Caco-2 (cell line): ENCODE results near the gene GRIN3B. TPM values are rescaled to one million over a fixed set of nuclear protein-coding genes. Genes with fewer than 3 reads are reported as not detected.

Experiments
- BruUV-seq: library from RNA; stranded (reverse); fragments of 400-500 nt; replicated peaks from 2 replicates; lab custom pipeline; 2021; lab: Mats Ljungman, UMichigan
- CTCF ChIA-PET: fragments of 300-600 bp; sonication (Branson Sonifier 250); formaldehyde crosslinking; loops from one replicate; lab custom pipeline; 2022; ENCODE audit warnings: antibody characterized with exemption; lab: Charles Lee
- POLR2A ChIA-PET: fragments of 300-600 bp; sonication (Branson Sonifier 250); formaldehyde crosslinking; loops from one replicate; lab custom pipeline; 2022; ENCODE audit warnings: antibody characterized with exemption; lab: Charles Lee
- DNase-seq, 2 experiments: peaks; one replicate each; pipeline versions ENCODE4 v3.0.0 to v3.0.0-alpha.2; 2020 to 2022
- H3K27me3 ChIP-seq: replicated peaks from 2 replicates; pipeline ENCODE4 v1.6.0; 2011; ENCODE audit warnings: low read length; ENCODE audit not compliant: control insufficient read depth, insufficient read depth
- H3K36me3 ChIP-seq: 2 replicates; pipeline ENCODE4 v1.5.1; 2011; ENCODE audit warnings: low read length; ENCODE audit not compliant: control insufficient read depth, insufficient read depth
- H3K4me1 ChIP-seq: fragments of 250-450 bp; sonication (Bioruptor Pico); 2 replicates; pipeline ENCODE4 v1.5.1; 2020; ENCODE audit warnings: mild to moderate bottlenecking
- H3K4me3 ChIP-seq: 2 replicates; pipeline ENCODE4 v1.5.1; 2011; ENCODE audit warnings: low read depth, mild to moderate bottlenecking, control low read depth, low read length
- H3K9me3 ChIP-seq: fragments of 250-450 bp; sonication (Bioruptor Pico); 2 replicates; pipeline ENCODE4 v1.5.1; 2020; ENCODE audit warnings: mild to moderate bottlenecking, moderate library complexity
- H3K27ac Mint-ChIP-seq: one replicate; pipeline ENCODE4 v1.8.0; 2022; ENCODE audit warnings: mixed read lengths; ENCODE audit not compliant: unreplicated experiment
- H3K27me3 Mint-ChIP-seq: one replicate; pipeline ENCODE4 v1.8.0; 2022; ENCODE audit warnings: mixed read lengths; ENCODE audit not compliant: insufficient read depth, unreplicated experiment
- H3K36me3 Mint-ChIP-seq: one replicate; pipeline ENCODE4 v1.8.0; 2022; ENCODE audit warnings: mild to moderate bottlenecking, mixed read lengths; ENCODE audit not compliant: insufficient read depth, unreplicated experiment
- H3K4me1 Mint-ChIP-seq: one replicate; pipeline ENCODE4 v1.8.0; 2022; ENCODE audit warnings: low read depth, mixed read lengths; ENCODE audit not compliant: unreplicated experiment
- H3K4me3 Mint-ChIP-seq: one replicate; pipeline ENCODE4 v1.8.0; 2022; ENCODE audit warnings: mild to moderate bottlenecking, moderate library complexity, mixed read lengths; ENCODE audit not compliant: unreplicated experiment
- H3K9me3 Mint-ChIP-seq: one replicate; pipeline ENCODE4 v1.8.0; 2022; ENCODE audit warnings: mixed read lengths; ENCODE audit not compliant: unreplicated experiment
- intact Hi-C: fragments of 100-400 bp; cut with micrococcal nuclease; formaldehyde crosslinking; loops from one replicate; pipeline ENCODE4 v1.10.0; 2022; ENCODE audit not compliant: unreplicated experiment
- total RNA-seq: library from RNA; stranded (reverse); gene quantifications from 2 replicates; pipeline ENCODE4 v1.2.3, GENCODE V29; 2022
- TF ChIP-seq, protein P1 (sequence below), 2 experiments: fragments of 200-600 bp in 1 of 2; IDR thresholded peaks; 1 replicate in 1 of 2; 2 replicates in 1 of 2; pipeline versions ENCODE4 v1.5.1 to v1.8.0; 2011 to 2022; ENCODE audit warnings: antibody characterized with exemption in 1 of 2, control low read depth in 1 of 2, inconsistent platforms in 1 of 2, low read depth in 1 of 2, low read length in 1 of 2, mild to moderate bottlenecking in 1 of 2, moderate library complexity in 1 of 2; ENCODE audit not compliant: insufficient read depth in 1 of 2, severe bottlenecking in 1 of 2, unreplicated experiment in 1 of 2

Gene GRIN3B
- total RNA-seq, 1 experiment from 2014 or later, result 0.41 TPM

DNA sequence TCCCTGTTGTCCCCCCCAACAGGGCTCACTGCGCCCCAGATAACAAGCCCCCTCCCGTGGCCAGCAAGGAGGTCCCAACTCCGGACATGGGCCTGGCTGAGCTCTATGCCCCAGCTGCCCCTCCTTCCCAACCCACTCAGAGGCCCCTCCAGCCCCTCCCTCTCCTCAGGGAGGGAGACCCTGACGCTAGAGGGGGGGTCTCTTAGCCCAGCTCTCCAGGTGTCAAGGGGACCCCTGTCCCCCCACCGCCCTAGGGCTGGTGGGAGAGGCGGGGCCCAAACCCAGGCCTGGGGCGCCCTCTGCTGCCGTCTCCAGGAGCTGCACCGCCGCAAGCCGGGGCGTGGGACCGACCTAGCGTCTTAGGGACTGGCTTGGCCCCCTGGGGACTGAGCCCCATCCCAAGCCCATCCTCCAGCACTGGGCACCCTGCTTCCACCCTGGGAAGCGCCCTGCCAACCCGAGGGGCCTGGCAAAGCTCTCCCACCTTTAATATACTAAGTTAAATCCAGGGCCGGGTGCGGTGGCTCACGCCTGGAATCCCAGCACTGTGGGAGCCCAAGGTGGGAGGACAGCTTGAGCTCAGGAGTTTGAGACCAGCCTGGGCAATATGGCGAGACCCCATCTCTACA lies 1.4 kb downstream of the GRIN3B start:
- BruUV-seq, result no TSS peak
- TF ChIP-seq, protein P1, sequence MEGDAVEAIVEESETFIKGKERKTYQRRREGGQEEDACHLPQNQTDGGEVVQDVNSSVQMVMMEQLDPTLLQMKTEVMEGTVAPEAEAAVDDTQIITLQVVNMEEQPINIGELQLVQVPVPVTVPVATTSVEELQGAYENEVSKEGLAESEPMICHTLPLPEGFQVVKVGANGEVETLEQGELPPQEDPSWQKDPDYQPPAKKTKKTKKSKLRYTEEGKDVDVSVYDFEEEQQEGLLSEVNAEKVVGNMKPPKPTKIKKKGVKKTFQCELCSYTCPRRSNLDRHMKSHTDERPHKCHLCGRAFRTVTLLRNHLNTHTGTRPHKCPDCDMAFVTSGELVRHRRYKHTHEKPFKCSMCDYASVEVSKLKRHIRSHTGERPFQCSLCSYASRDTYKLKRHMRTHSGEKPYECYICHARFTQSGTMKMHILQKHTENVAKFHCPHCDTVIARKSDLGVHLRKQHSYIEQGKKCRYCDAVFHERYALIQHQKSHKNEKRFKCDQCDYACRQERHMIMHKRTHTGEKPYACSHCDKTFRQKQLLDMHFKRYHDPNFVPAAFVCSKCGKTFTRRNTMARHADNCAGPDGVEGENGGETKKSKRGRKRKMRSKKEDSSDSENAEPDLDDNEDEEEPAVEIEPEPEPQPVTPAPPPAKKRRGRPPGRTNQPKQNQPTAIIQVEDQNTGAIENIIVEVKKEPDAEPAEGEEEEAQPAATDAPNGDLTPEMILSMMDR (IDR thresholded peaks at IDR 0.05; ENCODE audit: insufficient read depth in 1 of 2, low read depth in 1 of 2, low read length in 1 of 2, severe bottlenecking in 1 of 2, unreplicated experiment in 1 of 2), result peak; percentile 85 to 93
- peak overlapping the region; percentile 69 for H3K4me3 Mint-ChIP-seq
- H3K27ac Mint-ChIP-seq, result no peak overlapping the region
- no peaks in the 10 kb centered on the region for H3K4me1 Mint-ChIP-seq
- peaks cover 43% of the 10 kb centered on the region for H3K36me3 Mint-ChIP-seq
- peaks cover 15% of the 10 kb centered on the region for H3K27me3 Mint-ChIP-seq
- intact Hi-C loops, result loop anchor here (2.0 kb wide), 1 partner anchor 145 kb away; no protein-coding TSS in a partner anchor
- no peaks in the 10 kb centered on the region for H3K36me3 ChIP-seq
- H3K4me1 ChIP-seq, result peaks cover 10% of the 10 kb centered on the region
- H3K9me3 Mint-ChIP-seq, result no peaks in the 10 kb centered on the region
- ChIA-PET CTCF (interaction anchor here (0.6 to 1.1 kb wide), 7 partner anchors 8 to 88 kb away, joined by 3 to 8 read pairs (median 3); partner anchors contain the start of gene RNU6-2), POLR2A (no interaction called here)
- H3K4me3 ChIP-seq, result no peak overlapping the region
- H3K27me3 ChIP-seq, result peaks cover 2% of the 10 kb centered on the region; the same call in 1 of the 2 replicates
- peak in 1 of 2 experiments; percentile 79 for DNase-seq
- no peaks in the 10 kb centered on the region for H3K9me3 ChIP-seq

DNA sequence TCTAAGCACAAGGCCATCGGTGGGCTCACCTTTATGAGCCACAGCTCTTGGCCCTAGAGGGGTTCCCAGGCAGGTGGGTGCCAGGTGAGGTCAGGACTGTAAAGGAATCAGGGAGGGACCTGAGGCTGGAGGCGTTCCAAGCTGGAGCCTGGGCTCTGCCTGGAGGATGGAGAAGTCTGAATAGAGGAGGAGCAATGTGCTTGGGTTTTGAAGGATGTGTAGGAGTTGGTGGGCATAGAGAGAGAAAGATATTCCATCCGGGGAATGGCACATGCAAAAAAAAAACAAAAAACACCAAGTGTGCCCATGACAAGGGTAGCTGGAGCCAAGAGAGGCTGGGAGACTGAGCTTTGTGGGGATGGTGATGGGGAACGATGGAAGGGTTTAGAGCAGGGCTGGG lies 2.4 kb downstream of the GRIN3B start:
- H3K9me3 ChIP-seq, result no peaks in the 10 kb centered on the region
- no peaks in the 10 kb centered on the region for H3K36me3 ChIP-seq
- POLR2A ChIA-PET, result no interaction called here
- H3K27ac Mint-ChIP-seq, result no peak overlapping the region
- intact Hi-C loops, result no loop called here
- H3K9me3 Mint-ChIP-seq, result no peaks in the 10 kb centered on the region
- CTCF ChIA-PET, result interaction anchor here (0.6 kb wide), 1 partner anchor 141 kb away, joined by 7 read pairs; no protein-coding TSS in a partner anchor
- H3K27me3 Mint-ChIP-seq, result peaks cover 15% of the 10 kb centered on the region
- H3K4me3 ChIP-seq, result no peak overlapping the region
- TF ChIP-seq, protein P1 (IDR thresholded peaks at IDR 0.05; ENCODE audit: insufficient read depth in 1 of 2, low read depth in 1 of 2, low read length in 1 of 2, severe bottlenecking in 1 of 2, unreplicated experiment in 1 of 2), result no peak
- peaks cover 9% of the 10 kb centered on the region; the same call in 1 of the 2 replicates for H3K4me1 ChIP-seq
- peaks cover 41% of the 10 kb centered on the region for H3K36me3 Mint-ChIP-seq
- DNase-seq, result no peak
- H3K4me3 Mint-ChIP-seq, result no peak overlapping the region
- no TSS peak for BruUV-seq
- H3K4me1 Mint-ChIP-seq, result no peaks in the 10 kb centered on the region
- peaks cover 2% of the 10 kb centered on the region; the same call in 1 of the 2 replicates for H3K27me3 ChIP-seq

- Histone ChIP-seq H3K36me3 (no peaks in the 10 kb centered on the region), H3K4me3 (no peak overlapping the region), H3K9me3 (no peaks in the 10 kb centered on the region), H3K4me1 (peaks cover 9% of the 10 kb centered on the region; the same call in 1 of the 2 replicates), H3K27me3 (peaks cover 2% of the 10 kb centered on the region; the same call in 1 of the 2 replicates)
- ChIA-PET CTCF (no interaction called here), POLR2A (no interaction called here)
- H3K9me3 Mint-ChIP-seq, result no peaks in the 10 kb centered on the region
- H3K27ac Mint-ChIP-seq, result no peak overlapping the region
- TF ChIP-seq, protein P1 (IDR thresholded peaks at IDR 0.05; ENCODE audit: insufficient read depth in 1 of 2, low read depth in 1 of 2, low read length in 1 of 2, severe bottlenecking in 1 of 2, unreplicated experiment in 1 of 2), result no peak
- BruUV-seq, result no TSS peak
- H3K27me3 Mint-ChIP-seq, result peaks cover 12% of the 10 kb centered on the region
- no peak for DNase-seq
- H3K36me3 Mint-ChIP-seq, result peaks cover 36% of the 10 kb centered on the region
- H3K4me1 Mint-ChIP-seq, result no peaks in the 10 kb centered on the region
- H3K4me3 Mint-ChIP-seq, result no peak overlapping the region
- intact Hi-C loops, result no loop called here
Observed at GRCh38 chr19:1003283-1003682, 3.1 kb downstream of the GRIN3B start.
